ENCODE measurements around the gene INPP1.

GRCh38 chr2:190402986-190403603 is 59.7 kb downstream of the INPP1 start:
- TF ChIP-seq, protein P1, sequence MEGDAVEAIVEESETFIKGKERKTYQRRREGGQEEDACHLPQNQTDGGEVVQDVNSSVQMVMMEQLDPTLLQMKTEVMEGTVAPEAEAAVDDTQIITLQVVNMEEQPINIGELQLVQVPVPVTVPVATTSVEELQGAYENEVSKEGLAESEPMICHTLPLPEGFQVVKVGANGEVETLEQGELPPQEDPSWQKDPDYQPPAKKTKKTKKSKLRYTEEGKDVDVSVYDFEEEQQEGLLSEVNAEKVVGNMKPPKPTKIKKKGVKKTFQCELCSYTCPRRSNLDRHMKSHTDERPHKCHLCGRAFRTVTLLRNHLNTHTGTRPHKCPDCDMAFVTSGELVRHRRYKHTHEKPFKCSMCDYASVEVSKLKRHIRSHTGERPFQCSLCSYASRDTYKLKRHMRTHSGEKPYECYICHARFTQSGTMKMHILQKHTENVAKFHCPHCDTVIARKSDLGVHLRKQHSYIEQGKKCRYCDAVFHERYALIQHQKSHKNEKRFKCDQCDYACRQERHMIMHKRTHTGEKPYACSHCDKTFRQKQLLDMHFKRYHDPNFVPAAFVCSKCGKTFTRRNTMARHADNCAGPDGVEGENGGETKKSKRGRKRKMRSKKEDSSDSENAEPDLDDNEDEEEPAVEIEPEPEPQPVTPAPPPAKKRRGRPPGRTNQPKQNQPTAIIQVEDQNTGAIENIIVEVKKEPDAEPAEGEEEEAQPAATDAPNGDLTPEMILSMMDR (IDR thresholded peaks at IDR 0.05; ENCODE audit: borderline replicate concordance, extremely low read depth, low read length, poor library complexity, severe bottlenecking) = no peak
- TF ChIP-seq EZH2 (IDR thresholded peaks at IDR 0.05; ENCODE audit: borderline replicate concordance, low read depth, low read length, severe bottlenecking) = no peak

Measured in DND-41 (cell line).